ENCODE measurements around the gene LRRC74B.
"Not testable (repeated sequence)": the region's sequence is repeated elsewhere in the genome, so short reads cannot be mapped to it uniquely, and the experiment has no call there.

- not testable (repeated sequence) for TF ChIP-seq CTCF (conservative IDR thresholded peaks at IDR 0.05 in 1 of 2, IDR thresholded peaks at IDR 0.05 in 1 of 2; ENCODE audit: extremely low read depth in 1 of 2, insufficient read depth in 1 of 2, low read depth in 1 of 2, low read length in 2 of 2); EZH2 (IDR thresholded peaks at IDR 0.05; ENCODE audit: borderline replicate concordance, low read length)
Observed at GRCh38 chr22:21071796-21072195, 26.1 kb downstream of the LRRC74B start.

Data from mammary epithelial cell (primary cell).